ENCODE measurements around the gene KAT8. TPM values are rescaled to one million over a fixed set of nuclear protein-coding genes. Genes with fewer than 3 reads are reported as not detected.

Gene KAT8
- total and polyA plus RNA-seq, 9 of the 15 experiments (the other 6 are each of a cell fraction or from before 2014, with no cell fraction given), result 10.0 to 98.5 (median 76.4) TPM

GRCh38 chr16:31157136-31157535, 39.7 kb downstream of the KAT8 start (continued):
- TF ChIP-seq ZNF354B (CRISPR knock-in tag; IDR thresholded peaks at IDR 0.05), result no peak
- TF ChIP-seq ZNF239 (CRISPR knock-in tag; IDR thresholded peaks at IDR 0.05), result no peak
- TF ChIP-seq ZNF282 (CRISPR knock-in tag; IDR thresholded peaks at IDR 0.05), result no peak
- no peak for TF ChIP-seq KLF6 (CRISPR knock-in tag; IDR thresholded peaks at IDR 0.05; ENCODE audit: borderline replicate concordance)
- TF ChIP-seq ZNF707 (CRISPR knock-in tag; conservative IDR thresholded peaks at IDR 0.05), result no peak
- TF ChIP-seq ZNF445 (CRISPR knock-in tag; IDR thresholded peaks at IDR 0.05; ENCODE audit: low read depth), result no peak
- TF ChIP-seq ARID4B (CRISPR knock-in tag; IDR thresholded peaks at IDR 0.05), result no peak
- TF ChIP-seq DPF2 (IDR thresholded peaks at IDR 0.05), result no peak
- TF ChIP-seq NFRKB (IDR thresholded peaks at IDR 0.05; ENCODE audit: low read depth), result no peak
- TF ChIP-seq MITF (IDR thresholded peaks at IDR 0.05), result no peak
- no peak for TF ChIP-seq ZBTB9 (CRISPR knock-in tag; IDR thresholded peaks at IDR 0.05)
- TF ChIP-seq ZNF121 (CRISPR knock-in tag; conservative IDR thresholded peaks at IDR 0.05), result no peak
